GM19238 (cell line): ENCODE results near the gene METTL16.

Experiments used
- DNase-seq: peaks from one replicate; pipeline ENCODE4 v3.0.0; 2011; ENCODE audit warnings: low spot score; ENCODE audit not compliant: insufficient read length

Gene METTL16

DNA sequence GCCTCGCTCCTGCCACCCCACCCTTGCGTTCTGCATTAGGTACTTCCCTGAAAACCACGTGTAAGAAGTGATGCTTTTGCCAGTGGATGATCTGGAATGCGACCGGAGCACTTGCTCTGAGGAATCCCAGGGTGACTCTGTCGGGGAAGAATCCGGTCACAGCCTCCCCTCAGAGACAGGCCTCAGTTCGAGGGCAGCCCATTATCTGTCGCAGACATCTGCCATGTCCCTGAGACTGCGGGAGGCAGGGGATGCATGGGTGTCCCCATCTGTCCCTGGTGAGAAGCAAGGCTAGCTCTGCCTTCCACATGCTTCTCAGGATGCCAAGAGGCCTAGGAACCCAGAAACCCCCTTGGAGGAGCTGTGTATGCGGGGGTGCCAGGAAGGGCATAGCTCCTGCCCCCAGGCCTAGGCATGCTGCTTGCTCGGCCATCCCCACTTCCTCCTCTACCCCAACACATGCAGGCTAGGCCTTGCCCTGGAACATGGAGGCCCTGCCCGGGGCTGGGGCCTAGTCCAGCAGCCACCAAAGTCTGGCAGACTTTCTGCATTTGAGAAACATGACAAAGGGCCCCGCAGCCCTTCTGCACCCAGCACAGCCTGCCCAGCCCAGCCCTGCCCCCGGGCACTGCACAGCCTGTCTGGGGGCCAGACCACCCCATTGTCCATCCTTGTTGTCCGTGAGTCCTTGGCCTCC is 131.3 kb downstream of the METTL16 start:
- no peak for DNase-seq

DNA sequence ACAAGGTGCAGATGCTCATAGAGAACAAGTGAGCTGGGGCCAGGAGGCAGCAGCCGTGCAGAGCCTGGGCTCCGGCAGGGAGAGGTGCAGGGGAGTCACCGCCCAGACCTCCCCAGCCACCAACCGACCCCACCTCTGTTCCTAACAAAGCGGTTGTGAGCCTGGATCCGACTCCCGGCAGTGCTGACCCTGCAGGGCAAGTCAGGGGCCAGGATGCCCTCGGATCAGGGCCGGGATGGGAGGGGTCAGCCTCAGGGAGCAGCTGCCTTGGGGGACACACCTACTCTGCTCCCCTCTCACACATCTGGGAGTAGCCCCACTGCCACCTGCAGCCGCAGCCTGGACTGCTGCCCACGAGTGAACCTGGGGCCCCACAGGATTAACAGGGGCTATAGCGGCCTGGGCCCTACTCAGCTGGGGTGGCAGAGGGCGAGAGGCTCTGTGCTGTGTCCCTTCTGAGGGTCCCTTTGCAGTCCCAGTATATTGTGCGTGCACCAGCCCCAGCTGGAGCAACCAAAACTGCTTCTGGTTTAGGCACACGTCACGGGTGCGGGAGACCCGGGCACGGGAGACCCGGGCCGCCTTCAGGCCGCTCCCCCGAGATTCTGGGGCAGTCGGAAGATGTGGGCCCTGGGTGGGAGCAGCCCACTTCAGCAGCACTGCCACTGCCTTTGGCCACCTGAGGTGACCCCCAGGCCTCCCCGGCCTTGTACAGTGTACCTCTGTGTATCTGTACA is 132.0 kb downstream of the METTL16 start:
- no peak for DNase-seq

DNA sequence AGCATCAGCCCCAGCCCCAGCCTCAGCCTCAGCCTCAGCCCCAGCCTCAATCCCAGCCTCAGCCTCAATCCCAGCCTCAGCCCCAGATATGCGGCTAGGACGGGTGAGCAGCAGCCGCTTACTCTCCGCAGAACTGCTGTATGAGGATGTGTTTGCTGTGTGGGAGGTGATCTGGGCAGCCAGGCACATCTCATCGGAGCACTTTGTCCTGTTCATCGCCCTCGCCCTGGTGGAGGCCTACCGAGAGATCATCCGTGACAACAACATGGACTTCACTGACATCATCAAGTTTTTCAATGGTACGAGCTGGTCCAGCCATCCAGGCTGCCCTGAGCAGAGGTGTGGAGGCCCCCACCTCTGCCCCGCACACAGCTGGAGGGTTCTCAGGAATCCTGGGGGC is 132.8 kb downstream of the METTL16 start:
- DNase-seq: no peak

DNA sequence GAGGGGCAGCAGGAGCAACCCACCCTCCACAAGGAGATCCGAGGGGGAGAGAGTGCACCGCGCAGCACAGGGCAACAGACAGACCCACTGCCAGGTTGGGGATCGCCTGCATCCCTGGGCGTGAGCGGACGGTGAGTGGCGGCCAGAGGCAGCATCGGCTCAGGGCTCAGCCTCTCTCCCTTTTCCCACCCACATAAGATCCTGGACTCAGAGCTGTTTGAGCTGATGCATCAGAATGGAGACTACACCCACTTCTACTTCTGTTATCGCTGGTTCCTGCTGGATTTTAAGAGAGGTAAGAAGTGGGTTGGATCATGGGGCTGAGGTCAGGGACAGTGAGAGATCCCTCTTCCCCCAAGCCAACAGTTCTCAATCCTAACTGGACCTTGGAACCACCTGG is 134.0 kb downstream of the METTL16 start:
- no peak for DNase-seq

DNA sequence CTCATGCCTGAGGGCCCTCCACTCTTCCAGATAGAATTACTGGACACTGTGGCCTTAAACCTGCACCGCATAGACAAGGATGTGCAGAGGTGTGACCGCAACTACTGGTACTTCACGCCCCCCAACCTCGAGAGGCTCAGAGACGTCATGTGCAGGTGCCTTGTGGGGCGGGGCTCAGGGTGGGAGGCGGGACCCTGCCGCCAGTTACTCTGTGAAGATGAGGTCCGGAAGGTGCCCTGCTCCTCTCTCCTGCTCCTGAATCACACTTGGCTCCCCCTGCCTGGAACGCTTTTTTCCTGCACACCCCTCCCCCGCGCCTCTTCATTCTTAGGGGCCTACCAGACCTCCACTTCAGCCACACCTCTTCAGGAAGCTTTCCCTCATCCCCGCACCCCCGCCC is 135.6 kb downstream of the METTL16 start:
- DNase-seq: no peak

DNA sequence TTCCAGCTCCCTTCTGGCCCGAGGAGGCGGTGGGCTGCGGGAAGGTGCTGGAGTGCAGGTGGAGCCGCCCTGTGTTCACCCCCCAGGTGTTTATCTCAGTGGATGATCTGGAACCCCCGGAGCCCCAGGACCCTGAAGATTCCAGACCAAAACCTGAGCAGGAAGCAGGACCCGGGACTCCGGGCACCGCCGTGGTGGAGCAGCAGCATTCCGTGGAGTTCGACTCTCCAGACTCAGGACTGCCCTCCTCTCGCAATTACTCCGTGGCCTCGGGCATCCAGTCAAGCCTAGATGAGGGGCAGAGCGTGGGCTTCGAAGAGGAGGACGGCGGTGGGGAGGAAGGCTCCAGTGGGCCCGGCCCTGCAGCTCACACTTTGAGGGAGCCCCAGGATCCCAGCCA is 136.3 kb downstream of the METTL16 start:
- no peak for DNase-seq

DNA sequence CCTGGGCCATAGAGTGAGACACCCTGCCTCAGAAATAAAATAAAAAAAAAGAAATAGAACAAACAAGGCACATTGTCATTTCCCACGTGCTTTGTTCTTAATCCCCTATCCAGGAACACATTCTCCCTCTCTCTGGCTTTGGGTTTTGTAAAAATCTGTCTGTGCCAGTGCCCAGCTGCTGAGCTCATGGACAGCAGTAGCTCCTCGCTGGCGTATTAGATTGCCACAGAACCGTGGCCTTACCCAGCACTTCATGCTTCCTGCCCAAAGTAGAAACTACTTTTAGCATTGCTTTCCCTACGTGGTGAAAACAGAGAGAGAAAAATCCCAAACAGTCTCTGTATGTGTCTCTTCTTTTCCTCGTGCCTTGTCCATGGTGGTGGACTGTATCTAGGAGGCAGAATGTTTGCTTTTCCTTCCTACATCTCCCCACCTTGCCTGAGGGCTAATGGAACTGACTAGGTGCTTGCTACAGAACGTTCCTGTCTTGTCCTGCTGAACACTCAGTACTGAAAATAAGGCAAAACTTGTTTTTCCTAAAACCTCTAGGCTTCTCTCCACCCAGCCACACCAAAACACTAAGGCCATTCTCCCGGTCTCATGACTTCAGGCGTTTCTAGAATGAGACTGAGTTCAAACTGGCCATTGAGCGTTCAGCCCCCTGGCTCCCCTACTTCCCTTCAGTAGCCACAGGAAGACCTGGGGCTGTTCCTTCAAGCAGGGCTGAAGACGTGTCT is 137.0 kb downstream of the METTL16 start:
- DNase-seq: no peak

DNA sequence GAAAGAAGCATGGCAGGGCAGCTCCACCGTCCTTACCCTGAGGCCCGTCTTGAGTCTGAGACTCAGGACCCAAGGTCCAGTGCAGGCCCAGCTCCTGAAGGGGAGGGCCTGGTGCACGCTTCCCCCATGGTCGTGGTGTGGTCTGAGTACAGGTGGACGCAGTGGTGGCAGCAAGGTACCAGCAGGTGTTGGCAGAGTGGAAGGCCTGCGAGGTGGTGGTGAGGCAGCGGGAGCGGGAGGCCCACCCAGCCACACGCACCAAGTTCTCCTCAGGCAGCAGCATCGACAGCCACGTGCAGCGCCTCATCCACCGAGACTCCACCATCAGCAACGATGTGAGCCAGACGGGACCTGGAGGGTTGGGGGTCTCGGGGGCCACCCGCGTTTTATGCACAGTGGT is 138.5 kb downstream of the METTL16 start:
- DNase-seq: no peak

DNA sequence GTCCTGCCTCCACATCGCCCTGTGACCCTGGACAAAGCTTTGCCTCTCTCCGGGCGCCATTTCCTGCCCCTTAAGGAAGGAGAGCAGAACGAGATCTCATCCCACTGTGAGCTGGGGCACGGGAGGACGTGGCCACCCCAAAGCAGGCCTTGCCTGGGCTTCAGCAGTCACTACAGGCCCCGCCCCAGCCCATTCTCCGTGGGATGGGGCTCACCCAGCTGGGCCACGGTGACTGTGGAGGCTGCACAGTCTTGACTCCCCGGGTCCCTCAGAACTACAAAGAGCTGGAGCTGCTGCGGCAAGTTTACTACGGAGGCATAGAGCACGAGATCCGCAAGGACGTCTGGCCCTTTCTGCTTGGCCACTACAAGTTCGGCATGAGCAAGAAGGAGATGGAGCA is 139.0 kb downstream of the METTL16 start:
- no peak for DNase-seq

DNA sequence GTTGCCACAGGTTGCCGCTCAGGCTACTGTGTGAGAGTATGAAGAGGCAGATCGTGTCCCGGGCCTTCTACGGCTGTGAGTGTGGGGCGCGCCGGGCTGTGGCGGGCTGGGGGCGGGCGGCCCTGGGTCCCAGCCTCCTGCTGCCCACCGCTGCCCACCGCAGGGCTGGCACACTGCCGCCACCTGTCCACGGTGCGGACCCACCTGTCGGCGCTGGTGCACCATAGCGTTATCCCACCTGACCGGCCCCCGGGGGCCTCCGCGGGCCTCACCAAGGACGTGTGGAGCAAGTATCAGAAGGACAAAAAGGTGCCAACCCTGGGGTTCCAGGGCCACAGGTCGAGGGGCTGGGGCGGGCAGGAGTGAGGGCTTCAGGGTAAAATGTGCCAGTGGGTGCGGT is 139.5 kb downstream of the METTL16 start:
- no peak for DNase-seq

DNA sequence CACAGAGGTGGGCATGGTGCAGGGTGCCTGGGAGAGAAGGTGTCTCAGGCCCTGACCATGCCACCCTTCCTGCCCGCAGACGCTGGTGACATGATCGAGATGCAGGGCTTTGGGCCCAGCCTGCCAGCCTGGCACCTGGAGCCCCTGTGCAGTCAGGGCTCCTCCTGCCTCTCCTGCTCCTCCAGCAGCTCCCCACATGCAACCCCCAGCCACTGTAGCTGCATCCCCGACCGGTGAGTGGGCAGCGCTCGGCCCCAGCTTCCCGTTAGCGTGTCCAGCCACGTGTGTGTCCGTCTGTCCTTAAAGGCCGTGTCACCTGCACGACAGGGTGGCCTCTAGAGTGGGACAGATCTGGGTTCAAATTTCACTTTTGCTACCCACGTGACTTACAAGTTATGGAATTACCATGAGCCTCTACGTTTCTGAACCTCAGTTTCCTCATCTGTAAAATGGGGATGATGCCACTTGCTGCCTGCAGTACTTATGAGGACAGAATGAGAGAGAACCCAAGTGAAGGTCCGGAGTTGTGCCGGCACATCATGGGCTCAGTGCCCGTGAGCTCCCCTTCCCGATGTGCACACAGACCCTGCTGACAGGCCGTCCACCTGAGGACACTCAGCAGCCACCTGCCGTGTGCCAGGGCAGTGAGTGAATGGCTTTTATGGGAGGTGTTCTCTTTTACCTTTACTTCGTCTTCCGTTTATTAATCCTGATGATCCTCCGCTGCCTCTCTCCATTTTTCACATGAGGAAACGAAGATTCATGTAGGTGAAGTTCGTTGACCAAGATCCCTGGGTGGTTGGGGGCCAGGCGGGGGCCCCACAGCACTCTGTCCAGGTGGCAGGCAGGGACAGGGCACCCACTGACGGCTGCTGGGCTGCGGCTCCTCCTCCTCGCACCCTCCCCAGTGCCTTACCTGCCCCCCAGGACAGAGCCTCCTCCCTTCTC is 140.2 kb downstream of the METTL16 start:
- DNase-seq: no peak

DNA sequence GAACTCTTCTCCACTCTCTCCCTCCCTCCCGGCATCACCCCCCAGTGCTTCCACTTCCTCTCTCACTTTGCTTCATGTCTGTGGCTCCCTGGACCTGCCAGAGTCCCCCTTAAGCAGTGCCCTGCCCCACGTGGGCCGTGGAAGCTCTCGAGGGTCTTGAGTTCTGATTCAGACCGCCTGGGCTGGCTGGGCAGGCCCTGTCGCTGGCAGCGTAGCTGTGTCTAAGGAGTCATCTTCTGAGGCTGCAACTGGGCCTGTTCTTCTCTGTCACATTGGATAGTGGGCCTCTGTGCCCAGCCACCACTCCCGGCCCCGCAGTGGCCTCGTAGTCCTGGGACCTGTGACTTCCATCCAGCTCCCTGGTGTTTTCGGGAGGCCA is 141.5 kb downstream of the METTL16 start:
- DNase-seq: no peak

DNA sequence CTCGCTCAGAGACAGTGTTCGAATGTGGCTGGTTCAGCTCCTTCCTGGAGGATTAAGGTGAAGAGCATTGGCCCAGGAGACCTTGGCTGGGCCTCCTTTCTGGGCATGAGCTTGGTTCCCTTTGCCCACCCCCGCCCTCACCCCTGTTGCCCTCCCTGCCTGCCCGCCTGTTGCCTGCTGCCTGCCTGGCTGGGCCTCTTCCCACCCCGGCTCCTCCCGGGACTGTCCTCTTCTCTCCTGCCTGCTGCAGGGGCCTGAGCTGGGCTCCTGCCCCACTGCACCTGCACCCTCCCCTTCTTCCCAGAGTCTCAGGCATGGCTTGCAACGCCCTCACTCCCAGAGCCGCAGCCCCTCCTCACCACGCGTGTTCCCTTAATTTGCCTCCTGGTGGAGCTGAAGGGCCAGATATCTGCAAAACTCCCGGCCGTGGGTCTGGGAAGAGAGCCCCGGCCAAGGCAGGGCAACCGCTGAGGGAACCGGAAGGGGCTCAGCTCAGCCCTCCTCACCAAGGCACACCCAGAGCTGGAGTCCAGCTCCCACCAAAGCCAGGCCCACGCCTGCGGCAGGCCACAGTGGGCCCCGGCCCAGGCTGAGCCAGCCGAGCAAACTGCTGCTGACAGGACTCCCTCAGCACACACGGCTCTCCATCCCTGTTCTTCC is 142.0 kb downstream of the METTL16 start:
- no peak for DNase-seq

DNA sequence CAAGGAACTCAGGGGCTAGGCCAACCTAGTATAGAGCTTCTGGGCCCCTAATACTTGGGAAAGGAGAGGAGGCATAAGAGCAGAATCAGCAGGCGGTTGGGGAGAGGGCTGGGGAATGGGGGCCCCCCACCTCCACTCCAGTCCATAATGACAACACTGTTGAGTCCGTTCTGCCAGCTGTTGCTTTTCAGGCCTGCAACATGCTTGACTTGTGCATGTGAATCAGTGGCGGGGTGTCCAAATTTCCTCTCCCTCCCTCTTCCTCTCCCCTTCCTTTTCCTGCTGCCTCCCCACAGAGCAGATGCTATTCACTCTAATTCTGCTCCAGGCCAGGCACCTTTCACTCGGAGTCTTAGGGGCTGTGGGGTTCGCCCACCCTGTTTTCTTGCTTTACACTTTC is 142.6 kb downstream of the METTL16 start:
- no peak for DNase-seq

DNA sequence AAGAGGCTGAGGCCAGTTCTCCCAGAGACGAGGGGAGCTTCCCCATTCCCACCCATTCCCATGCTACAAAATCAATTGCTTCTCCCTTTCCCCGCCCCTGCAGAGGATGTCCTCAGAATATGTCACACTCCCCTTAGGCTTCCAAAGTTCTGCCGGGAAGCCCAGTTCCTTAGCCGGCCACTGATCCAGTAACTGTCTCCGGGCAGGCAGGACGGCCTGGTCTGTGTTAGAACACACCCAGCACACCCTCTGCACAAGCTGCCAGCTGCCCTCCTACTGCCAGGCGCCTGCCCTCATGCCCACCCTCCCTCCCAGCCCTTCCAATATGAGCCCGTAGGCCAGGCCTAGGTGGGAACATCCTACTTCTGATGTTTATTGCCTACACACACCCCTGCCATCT is 143.3 kb downstream of the METTL16 start:
- DNase-seq: no peak

DNA sequence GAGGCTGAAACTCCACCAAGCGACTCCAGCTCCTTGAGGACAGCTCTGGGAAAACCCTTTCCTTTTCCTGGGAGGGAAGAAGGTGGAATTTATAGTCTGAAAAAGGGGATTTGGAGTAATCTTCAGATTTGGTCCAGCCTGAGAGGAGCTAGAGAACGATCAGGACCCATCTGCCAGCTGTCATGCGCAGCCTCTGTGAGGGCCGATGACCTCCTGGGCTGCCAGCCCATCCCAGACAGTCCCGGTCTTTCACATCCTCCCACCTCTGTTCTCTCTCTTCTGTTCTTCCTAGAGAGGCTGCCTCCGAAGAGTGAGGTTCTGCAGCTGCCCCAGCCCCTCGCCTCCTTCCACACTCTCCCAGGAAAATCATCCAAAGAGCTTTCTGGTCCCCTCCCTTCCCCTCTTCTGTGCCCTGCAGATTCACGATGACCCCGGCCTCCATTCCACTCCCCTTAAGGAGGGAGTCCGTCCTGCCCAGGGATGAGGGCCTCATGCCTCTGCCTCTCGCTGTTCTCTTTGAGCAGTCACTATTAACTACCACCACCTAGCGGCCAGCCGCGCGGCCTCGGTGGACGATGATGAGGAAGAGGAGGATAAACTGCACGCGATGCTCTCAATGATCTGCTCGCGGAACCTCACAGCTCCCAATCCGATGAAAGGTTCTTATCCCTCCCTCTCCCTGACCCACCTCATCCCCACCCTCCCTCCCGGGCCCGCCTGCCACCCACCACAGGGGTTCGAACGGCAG is 144.8 kb downstream of the METTL16 start:
- DNase-seq: no peak
